ENCODE data around the gene RIPOR3. TPM values are rescaled to one million over a fixed set of nuclear protein-coding genes. Genes with fewer than 3 reads are reported as not detected.

The RIPOR3 gene
- total and polyA plus RNA-seq, 12 donors, result 1.6 to 50.2 (median 3.3) TPM

GRCh38 chr20:50731055-50731929 lies 40.0 kb upstream of the RIPOR3 start, which contains the start of gene PARD6B:
TSS of gene PARD6B (plus strand) at chr20:50731580. CDS start at chr20:50731787, 207 bp downstream.
- peaks cover 0 to 17% (median 3%) of the 10 kb centered on the region in 7 donors for H3K27me3 ChIP-seq
- no peaks in the 10 kb centered on the region for H3K36me3 ChIP-seq
- peaks cover 0 to 35% (median 21%) of the 10 kb centered on the region in 9 donors for H3K4me1 ChIP-seq
- H3K27ac ChIP-seq, result peak within 1 kb of the TSS; percentile 59 to 89 (median 82)
- intact Hi-C loops (cut with DNase I), result loop anchor here in 2 of 10 donors (5.0 to 10.0 kb wide), 2 partner anchors 69 to 136 kb away; no protein-coding TSS in a partner anchor
- DNase-seq, result peak; percentile 94 to 95
- 0 to 1% methylated on average over 51 to 113 of the region's 114 CpGs for WGBS, 2 donors
- peak within 1 kb of the TSS; percentile 50 to 93 (median 84) for H3K4me3 ChIP-seq
- peak in 1 of 9 donors; percentile 9 for TF ChIP-seq CTCF (IDR thresholded peaks at IDR 0.05)
- no peaks in the 10 kb centered on the region for H3K9me3 ChIP-seq
- peak; percentile 97 to 99 (median 98) for ATAC-seq

DNA sequence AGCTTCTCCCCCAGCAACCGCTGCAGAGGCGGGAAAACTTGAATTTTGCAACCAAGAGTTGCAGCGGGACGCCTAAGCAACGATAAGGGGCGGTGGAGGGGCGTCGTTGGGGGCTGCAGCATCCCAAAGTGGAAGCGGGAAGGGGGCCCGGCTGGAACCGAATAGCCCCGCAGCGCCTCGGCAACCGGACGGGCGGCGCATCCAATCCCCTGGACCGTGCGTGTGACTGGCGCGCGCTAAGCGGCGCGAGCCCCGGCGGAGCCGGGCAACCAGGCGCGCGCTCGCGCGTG lies 39.4 kb upstream of the RIPOR3 start:
- Histone ChIP-seq H3K27ac (peak overlapping the region in 9 of 10 donors; percentile 33 to 89 (median 71)), H3K4me1 (peaks cover 0 to 36% (median 21%) of the 10 kb centered on the region in 9 donors), H3K4me3 (peak overlapping the region; percentile 50 to 93 (median 84)), H3K36me3 (no peaks in the 10 kb centered on the region), H3K9me3 (no peaks in the 10 kb centered on the region), H3K27me3 (peaks cover 0 to 17% (median 3%) of the 10 kb centered on the region in 7 donors)
- ATAC-seq (peak in 2 of 8 donors; percentile 3 to 87), DNase-seq (no peak)
- intact Hi-C loops (cut with DNase I), result loop anchor here in 2 of 10 donors (5.0 to 10.0 kb wide), 2 partner anchors 68 to 136 kb away; no protein-coding TSS in a partner anchor
- 0 to 1% methylated on average over 35 of the region's 35 CpGs for WGBS, 2 donors
- TF ChIP-seq CTCF (IDR thresholded peaks at IDR 0.05), result no peak

DNA sequence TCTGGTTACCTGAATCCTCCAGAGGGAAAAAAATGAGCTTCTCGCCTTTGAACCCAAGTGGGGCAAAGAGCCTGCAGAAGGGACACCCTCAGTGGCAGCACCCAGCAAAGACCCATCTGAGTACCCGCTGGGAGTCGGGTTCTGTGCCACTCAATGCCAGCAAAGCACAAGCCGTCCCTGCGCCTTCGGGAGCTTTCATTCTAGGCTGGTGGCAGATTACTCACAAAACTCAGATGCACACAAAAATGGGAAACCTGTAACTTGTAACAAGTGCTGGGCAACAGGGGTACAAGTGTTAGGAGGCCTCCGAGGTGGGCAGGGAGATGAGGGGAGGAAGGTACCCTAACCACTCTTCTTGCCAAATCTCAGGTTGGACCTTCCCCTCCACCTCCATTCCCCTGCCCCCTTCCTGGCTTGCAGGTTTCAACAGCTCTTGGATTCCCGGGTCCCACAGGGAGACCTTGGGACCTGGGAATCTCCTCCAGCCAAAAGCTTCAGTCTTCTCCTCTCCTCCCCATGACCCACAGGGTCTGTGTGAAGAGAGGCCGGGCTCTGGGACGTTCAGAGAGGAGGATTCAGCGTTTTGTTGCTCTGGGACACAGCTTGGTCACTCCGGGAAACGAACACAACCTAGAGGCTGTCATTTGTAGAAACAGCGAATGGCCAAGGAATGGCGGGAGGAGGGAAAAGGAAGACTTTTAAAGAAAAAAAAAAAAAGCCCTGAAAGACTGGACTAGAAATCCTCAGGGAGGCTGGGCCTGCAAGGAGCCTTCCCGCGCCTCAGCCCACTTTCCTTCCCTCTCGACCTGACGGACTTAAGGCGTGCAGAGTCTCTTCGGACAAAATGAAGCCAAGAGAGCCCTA lies 38.8 kb upstream of the RIPOR3 start:
- H3K9me3 ChIP-seq, result no peaks in the 10 kb centered on the region
- no peak for TF ChIP-seq CTCF (IDR thresholded peaks at IDR 0.05)
- ATAC-seq (peak in 4 of 8 donors; percentile 13 to 39 (median 16)), DNase-seq (no peak)
- peaks cover 0 to 17% (median 3%) of the 10 kb centered on the region in 7 donors for H3K27me3 ChIP-seq
- H3K27ac ChIP-seq, result peak overlapping the region in 9 of 10 donors; percentile 33 to 89 (median 71)
- WGBS, 2 donors, result 33 to 34% methylated on average over 21 of the region's 21 CpGs
- peak overlapping the region; percentile 50 to 93 (median 84) for H3K4me3 ChIP-seq
- intact Hi-C loops (cut with DNase I), result loop anchor here in 2 of 10 donors (5.0 to 10.0 kb wide), 2 partner anchors 68 to 135 kb away; no protein-coding TSS in a partner anchor
- no peaks in the 10 kb centered on the region for H3K36me3 ChIP-seq
- H3K4me1 ChIP-seq, result peaks cover 1 to 42% (median 25%) of the 10 kb centered on the region in 9 donors
